Prostate gland (tissue), 2 donors: ENCODE data around the gene DCDC2B. TPM values are rescaled to one million over a fixed set of nuclear protein-coding genes. Genes with fewer than 3 reads are reported as not detected.
"Not testable (repeated sequence)": the region's sequence is repeated elsewhere in the genome, so short reads cannot be mapped to it uniquely, and the experiment has no call there.

ENCODE experiments used
- DNase-seq: peaks from one replicate; pipeline ENCODE4 v3.0.0-alpha.2; 2019; ENCODE audit warnings: low spot score
- H3K27ac ChIP-seq, 2 donors: fragments of 200-600 bp; sonication (generic); 2 replicates each; pipeline ENCODE4 v1.5.1; 2017 to 2019
- H3K27me3 ChIP-seq: fragments of 200-600 bp; sonication (generic); replicated peaks from 2 replicates; pipeline ENCODE4 v1.5.1; 2019; ENCODE audit not compliant: insufficient read depth
- H3K36me3 ChIP-seq, 2 donors: fragments of 200-600 bp; sonication (generic); 1 replicate in 1 of 2; 2 replicates in 1 of 2; pipeline versions ENCODE4 v1.5.1 to v1.8.1; 2017 to 2019
- H3K4me1 ChIP-seq: fragments of 200-600 bp; sonication (generic); replicated peaks from 2 replicates; pipeline ENCODE4 v1.5.1; 2019
- H3K4me3 ChIP-seq, 2 donors: fragments of 200-600 bp; sonication (generic); 2 replicates each; pipeline ENCODE4 v1.5.1; 2017 to 2019
- H3K9me3 ChIP-seq: fragments of 200-600 bp; sonication (generic); 2 replicates; pipeline ENCODE4 v1.5.1; 2017
- POLR2A ChIP-seq: fragments of 450-650 bp; IDR thresholded peaks from one replicate; pipeline ENCODE4 v1.6.1; 2016; ENCODE audit warnings: antibody characterized with exemption, mild to moderate bottlenecking
- POLR2AphosphoS5 ChIP-seq: sonication (generic); formaldehyde crosslinking; IDR thresholded peaks from one replicate; pipeline ENCODE4 v1.6.1; 2017; ENCODE audit warnings: antibody characterized with exemption
- WGBS: methylation state at CpG from one replicate; pipeline ENCODE4 v1.1.5; 2018; 5-methylcytosine and 5-hydroxymethylcytosine counted together
- intact Hi-C: fragments of 100-400 bp; cut with DNase I; formaldehyde crosslinking; loops from one replicate; pipeline ENCODE4 v1.14.2; 2022
- total RNA-seq, 2 donors: library from RNA; depleted of rRNA; stranded (reverse); fragments of >200 nt; gene quantifications; one replicate each; pipeline ENCODE4 v1.1.0, GENCODE V29; 2016
- TF ChIP-seq, protein P1 (sequence below), 4 experiments: fragments of 200-600 bp in 2 of 4; fragments of 450-650 bp in 2 of 4; sonication (generic) in 2 of 4; IDR thresholded peaks; 1 replicate in 3 of 4; 2 replicates in 1 of 4; pipeline ENCODE4 v1.5.1; 2016 to 2019; ENCODE audit warnings: antibody characterized with exemption in 4 of 4, mild to moderate bottlenecking in 2 of 4, moderate library complexity in 2 of 4

DCDC2B gene
- total RNA-seq, 2 donors from 2014 or later, result not detected

DNA sequence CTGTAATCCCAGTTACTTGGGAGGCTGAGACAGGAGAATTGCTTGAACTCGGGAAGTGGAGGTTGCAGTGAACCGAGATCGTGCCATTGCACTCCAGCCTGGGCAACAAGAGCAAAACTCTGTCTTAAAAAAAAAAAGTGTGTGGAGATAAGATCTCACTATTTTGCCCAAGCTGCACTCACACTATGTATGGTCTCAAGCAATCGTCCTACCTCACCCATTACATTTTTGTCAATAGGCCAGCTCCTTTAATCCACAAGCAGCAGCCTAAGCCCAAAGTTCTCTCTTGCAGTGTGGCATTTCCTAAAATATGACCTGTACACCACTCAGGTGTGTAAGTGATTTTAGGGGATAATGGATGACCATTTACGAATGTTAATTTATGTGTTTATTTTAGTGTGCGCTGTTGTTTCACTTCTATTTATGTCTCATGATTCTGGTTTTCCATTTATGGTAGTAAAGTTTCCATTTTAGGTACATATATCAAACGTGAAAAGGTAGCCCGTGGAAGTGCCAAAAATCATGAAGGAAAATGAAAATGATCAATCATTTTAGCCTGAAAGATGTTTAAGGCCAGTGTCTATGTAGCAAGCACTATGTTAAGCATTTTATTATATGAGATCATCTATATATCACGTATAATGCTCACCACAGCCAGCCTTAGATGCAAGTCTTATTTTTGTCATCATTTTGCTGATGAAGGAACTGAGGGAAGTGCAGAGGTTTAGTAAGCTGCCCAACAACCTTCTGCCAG is 47.8 kb downstream of the DCDC2B start:
- H3K9me3 ChIP-seq, result no peaks in the 10 kb centered on the region
- H3K4me3 ChIP-seq, result no peak overlapping the region
- H3K27ac ChIP-seq, result no peak overlapping the region
- no peak for TF ChIP-seq POLR2AphosphoS5
- TF ChIP-seq, protein P1, sequence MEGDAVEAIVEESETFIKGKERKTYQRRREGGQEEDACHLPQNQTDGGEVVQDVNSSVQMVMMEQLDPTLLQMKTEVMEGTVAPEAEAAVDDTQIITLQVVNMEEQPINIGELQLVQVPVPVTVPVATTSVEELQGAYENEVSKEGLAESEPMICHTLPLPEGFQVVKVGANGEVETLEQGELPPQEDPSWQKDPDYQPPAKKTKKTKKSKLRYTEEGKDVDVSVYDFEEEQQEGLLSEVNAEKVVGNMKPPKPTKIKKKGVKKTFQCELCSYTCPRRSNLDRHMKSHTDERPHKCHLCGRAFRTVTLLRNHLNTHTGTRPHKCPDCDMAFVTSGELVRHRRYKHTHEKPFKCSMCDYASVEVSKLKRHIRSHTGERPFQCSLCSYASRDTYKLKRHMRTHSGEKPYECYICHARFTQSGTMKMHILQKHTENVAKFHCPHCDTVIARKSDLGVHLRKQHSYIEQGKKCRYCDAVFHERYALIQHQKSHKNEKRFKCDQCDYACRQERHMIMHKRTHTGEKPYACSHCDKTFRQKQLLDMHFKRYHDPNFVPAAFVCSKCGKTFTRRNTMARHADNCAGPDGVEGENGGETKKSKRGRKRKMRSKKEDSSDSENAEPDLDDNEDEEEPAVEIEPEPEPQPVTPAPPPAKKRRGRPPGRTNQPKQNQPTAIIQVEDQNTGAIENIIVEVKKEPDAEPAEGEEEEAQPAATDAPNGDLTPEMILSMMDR (IDR thresholded peaks at IDR 0.05), result no peak
- no peak for TF ChIP-seq POLR2A
- H3K4me1 ChIP-seq, result no peaks in the 10 kb centered on the region
- H3K27me3 ChIP-seq, result no peaks in the 10 kb centered on the region
- no peak for DNase-seq
- no peaks in the 10 kb centered on the region for H3K36me3 ChIP-seq
- whole genome bisulfite sequencing, result 67% methylated on average over 9 of the region's 9 CpGs
- intact Hi-C loops, result no loop called here

DNA sequence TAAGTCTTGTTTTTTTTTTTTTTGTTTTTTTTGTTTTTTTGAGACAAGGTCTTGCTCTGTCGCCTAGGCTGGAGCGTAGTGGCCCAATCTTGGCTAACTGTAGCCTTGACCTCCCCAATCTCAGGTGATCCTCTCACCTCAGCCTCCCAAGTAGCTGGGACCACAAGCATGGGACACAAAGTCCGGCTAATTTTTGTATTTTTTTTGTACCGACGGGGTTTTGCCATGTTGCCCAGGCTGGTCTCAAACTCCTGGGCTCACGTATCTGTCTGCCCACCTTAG is 48.3 kb downstream of the DCDC2B start:
- Histone ChIP-seq H3K36me3 (no peaks in the 10 kb centered on the region), H3K9me3 (no peaks in the 10 kb centered on the region), H3K4me3 (no peak overlapping the region), H3K4me1 (no peaks in the 10 kb centered on the region), H3K27me3 (no peaks in the 10 kb centered on the region), H3K27ac (no peak overlapping the region)
- intact Hi-C loops, result no loop called here
- no peak for DNase-seq
- 90% methylated on average over 6 of the region's 6 CpGs for WGBS
- no peak for TF ChIP-seq POLR2A
- no peak for TF ChIP-seq POLR2AphosphoS5
- TF ChIP-seq, protein P1 (IDR thresholded peaks at IDR 0.05), result no peak

DNA sequence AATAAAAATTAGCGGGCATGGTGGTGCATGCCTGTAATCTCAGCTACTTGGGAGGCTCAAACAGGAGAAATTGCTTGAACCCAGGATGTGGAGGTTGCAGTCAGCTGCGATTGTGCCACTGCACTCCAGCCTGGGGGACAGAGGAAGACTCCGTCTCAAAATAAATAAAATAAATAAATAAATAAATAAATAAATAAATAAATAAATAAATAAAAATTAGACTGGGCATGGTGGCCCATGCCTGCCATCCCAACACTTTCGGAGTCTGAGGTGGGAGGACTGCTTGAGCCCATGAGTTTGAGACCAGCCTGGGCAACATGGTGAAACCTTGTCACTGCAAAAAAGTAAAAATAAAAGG is 54.3 kb downstream of the DCDC2B start:
- H3K27ac ChIP-seq, intact Hi-C loops, H3K4me3 ChIP-seq, H3K36me3 ChIP-seq, H3K4me1 ChIP-seq, H3K27me3 ChIP-seq, DNase-seq, H3K9me3 ChIP-seq: not testable (repeated sequence)
- 95% methylated on average over 4 of the region's 4 CpGs for WGBS

DNA sequence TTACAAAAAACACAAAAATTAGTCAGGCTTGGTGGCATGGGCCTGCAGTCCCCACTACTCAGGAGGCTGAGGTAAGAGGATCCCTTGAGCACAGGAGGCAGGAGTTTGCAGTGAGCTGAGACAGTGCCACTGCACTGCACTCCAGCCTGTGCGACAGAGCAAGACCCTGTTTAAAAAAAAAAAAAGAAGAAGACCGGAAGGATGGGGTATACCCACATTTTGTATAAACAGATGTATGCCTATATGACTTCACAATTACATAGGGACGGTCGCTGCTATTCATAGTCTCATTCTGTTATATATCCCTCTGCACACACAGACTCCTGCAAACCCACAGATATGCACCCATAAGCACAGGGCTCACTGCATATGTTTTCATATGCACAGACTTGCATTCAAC is 54.9 kb downstream of the DCDC2B start:
- Histone ChIP-seq H3K36me3 (no peaks in the 10 kb centered on the region), H3K27ac (no peak overlapping the region), H3K4me3 (no peak overlapping the region), H3K9me3 (no peaks in the 10 kb centered on the region), H3K4me1 (no peaks in the 10 kb centered on the region), H3K27me3 (no peaks in the 10 kb centered on the region)
- no peak for DNase-seq
- TF ChIP-seq POLR2AphosphoS5 (no peak), POLR2A (no peak)
- TF ChIP-seq, protein P1 (IDR thresholded peaks at IDR 0.05), result no peak
- intact Hi-C loops, result no loop called here
- 66% methylated on average over 4 of the region's 4 CpGs for WGBS

Other genes starting within 250 kb of the DCDC2B start
- gene KHDRBS1, start 195.2 kb upstream of the DCDC2B start, total RNA-seq, result 10 to 100 TPM; 77.3 to 77.6 TPM
- 10 to 100 TPM in 1 of 2 donors, 1 to 10 TPM in 1; 8.2 to 15.4 TPM for gene TMEM39B, start 136.2 kb upstream of the DCDC2B start, total RNA-seq
- 10 to 100 TPM; 37.9 to 56.9 TPM for gene KPNA6, start 101.0 kb upstream of the DCDC2B start, total RNA-seq
- 10 to 100 TPM; 49.6 to 70.8 TPM for gene TXLNA, start 29.4 kb upstream of the DCDC2B start, total RNA-seq
- 10 to 100 TPM in 1 of 2 donors, 1 to 10 TPM in 1; 2.9 to 85.5 TPM for gene CCDC28B, start 8.5 kb upstream of the DCDC2B start, total RNA-seq
- 1 to 10 TPM; 5.2 to 5.6 TPM for gene IQCC, start 3.4 kb upstream of the DCDC2B start, total RNA-seq
- 10 to 100 TPM; 17.9 to 31.7 TPM for gene TMEM234, start 13.3 kb downstream of the DCDC2B start, total RNA-seq
- 100 to 1,000 TPM; 158 to 181 TPM for gene EIF3I, start 13.3 kb downstream of the DCDC2B start, total RNA-seq
- 1 to 10 TPM; 2.3 to 3.6 TPM for gene FAM167B, start 38.1 kb downstream of the DCDC2B start, total RNA-seq
- 1 to 10 TPM; 1.3 to 4.4 TPM for gene LCK, start 42.2 kb downstream of the DCDC2B start, total RNA-seq
- gene HDAC1, start 83.0 kb downstream of the DCDC2B start, total RNA-seq, result 10 to 100 TPM; 85.8 to 98.0 TPM
- 100 to 1,000 TPM; 144 to 243 TPM for gene MARCKSL1, start 127.1 kb downstream of the DCDC2B start, total RNA-seq
- 10 to 100 TPM in 1 of 2 donors, 1 to 10 TPM in 1; 8.5 to 24.2 TPM for gene FAM229A, start 153.4 kb downstream of the DCDC2B start, total RNA-seq
- 1 to 10 TPM in 1 of 2 donors, not detected in 1; 7.0 TPM for gene TSSK3, start 153.4 kb downstream of the DCDC2B start, total RNA-seq
- 100 to 1,000 TPM in 1 of 2 donors, 10 to 100 TPM in 1; 78.3 to 248 TPM for gene BSDC1, start 185.4 kb downstream of the DCDC2B start, total RNA-seq